Inflammatory macrophage treated with lipopolysaccharide for 1 hour (primary cell): ENCODE measurements around the gene CLN6.
"Not testable (repeated sequence)": the region's sequence is repeated elsewhere in the genome, so short reads cannot be mapped to it uniquely, and the experiment has no call there.

Experiments
- DNase-seq, 2 donors: peaks; one replicate each; pipeline ENCODE4 v3.0.0-alpha.2; 2020 to 2022

Gene CLN6

DNA sequence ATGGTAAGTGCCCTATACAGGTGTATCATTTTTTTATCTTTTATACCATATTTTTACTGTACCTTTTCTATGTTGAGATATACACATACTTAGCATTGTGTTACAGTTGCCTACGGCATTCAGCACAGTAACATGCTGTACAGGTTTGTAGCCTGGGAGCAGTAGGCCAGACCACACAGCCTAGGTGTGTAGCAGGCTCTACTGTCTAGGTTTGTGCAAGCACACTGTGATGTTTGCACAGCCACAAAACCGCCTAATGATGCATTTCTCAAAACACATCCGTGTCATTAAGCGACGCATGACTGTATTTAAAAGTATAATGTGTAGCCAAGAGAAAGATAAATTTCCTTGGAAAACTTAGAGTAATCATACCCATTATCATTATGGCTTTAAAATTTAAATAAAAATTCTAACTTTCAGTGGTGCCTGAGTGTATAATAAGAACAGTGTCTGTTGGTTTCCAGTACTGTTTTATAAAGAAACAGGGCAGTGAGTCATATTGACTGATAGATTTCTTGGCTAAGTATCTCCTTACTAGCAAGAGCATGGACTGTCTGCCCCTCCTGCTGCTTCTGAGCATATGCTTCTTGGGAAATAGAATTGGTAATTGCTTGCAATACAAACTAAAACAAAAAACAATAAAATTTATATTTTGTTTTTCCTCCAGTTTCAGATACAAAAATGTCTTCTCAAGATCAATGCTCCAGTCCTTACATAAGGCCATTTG lies 42.7 kb downstream of the CLN6 start:
- no peak for DNase-seq

GRCh38 chr15:68184616-68185480 lies 44.7 kb downstream of the CLN6 start:
- peak; percentile 76 to 87 for DNase-seq

DNA sequence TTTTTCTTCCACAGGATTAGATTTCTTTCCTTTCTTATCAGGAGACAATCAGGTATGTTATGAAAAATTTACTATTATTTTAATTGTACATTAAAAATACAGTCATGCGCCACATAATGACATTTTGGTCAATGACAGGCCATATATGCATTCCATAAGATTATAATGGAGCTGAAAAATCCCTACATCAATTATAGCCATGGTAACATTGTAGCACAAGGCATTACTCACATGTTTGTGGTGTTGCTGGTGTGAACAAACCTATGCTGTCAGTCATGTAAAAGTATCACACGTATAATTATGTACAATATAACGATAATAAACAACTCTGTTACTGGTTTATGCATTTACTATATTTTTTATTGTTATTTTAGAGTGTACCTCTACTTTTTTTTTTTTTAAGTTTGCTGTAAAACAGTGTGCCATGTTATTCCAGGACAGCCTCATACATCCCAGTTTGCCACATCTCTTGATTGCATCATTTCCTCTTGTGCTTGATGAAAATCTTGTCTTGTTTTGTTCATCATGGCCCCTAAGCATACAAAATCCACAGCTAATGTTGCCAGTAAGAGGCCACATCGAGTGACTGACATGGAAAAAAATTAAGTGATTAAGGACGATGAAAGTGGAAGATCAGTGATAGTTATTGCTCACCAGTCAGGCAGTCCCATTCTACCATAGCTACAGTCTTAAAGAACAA lies 45.8 kb downstream of the CLN6 start:
- no peak for DNase-seq

- no peak for DNase-seq
Observed at GRCh38 chr15:68177742-68178141, 51.8 kb downstream of the CLN6 start.

- DNase-seq = no peak
Observed at GRCh38 chr15:68176601-68177000, 52.9 kb downstream of the CLN6 start.

- peak; percentile 49 to 56 for DNase-seq
Observed at GRCh38 chr15:68175526-68175925, 54.0 kb downstream of the CLN6 start.

DNA sequence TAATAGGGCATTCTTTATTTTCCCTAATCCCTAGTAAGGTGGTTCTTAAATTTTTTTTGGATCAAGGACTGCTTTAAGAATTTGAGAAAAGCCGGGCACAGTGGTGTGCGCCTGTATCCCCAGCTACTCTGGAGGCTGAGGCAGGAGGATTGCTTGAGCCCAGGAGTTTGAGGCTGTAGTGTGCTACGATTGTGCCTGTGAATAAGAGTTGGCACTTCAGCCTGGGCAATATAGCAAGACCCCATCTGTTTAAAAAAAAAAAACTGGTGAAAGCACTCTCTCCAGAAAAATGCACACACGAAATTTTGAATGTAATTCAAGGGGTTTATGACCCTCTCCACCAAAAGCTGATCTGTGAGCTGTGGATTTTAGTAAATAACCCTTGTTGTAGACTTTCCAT lies 56.4 kb downstream of the CLN6 start:
- no peak for DNase-seq

GRCh38 chr15:68172037-68172436 lies 57.5 kb downstream of the CLN6 start:
- DNase-seq = not testable (repeated sequence)

DNA sequence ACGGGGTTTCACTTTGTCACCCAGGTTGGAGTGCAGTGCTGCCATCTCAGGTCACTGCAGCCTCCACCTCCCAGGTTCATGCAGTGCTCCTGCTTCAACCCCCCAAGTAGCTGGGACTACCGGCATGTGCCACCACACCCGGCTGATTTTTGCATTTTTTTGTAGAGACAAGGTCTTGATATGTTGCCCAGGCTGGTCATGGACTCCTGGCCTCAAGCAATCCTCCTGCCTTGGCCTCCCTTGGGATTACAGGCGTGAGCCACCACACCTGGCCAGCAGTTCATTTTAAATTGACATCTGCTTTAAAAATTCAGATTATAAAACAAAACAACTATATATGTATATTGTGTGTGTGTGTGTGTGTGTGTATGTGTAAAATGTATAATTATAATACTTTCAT lies 62.7 kb downstream of the CLN6 start:
- no peak for DNase-seq

- peak; percentile 57 to 64 for DNase-seq
Observed at GRCh38 chr15:68163191-68163590, 66.3 kb downstream of the CLN6 start.

DNA sequence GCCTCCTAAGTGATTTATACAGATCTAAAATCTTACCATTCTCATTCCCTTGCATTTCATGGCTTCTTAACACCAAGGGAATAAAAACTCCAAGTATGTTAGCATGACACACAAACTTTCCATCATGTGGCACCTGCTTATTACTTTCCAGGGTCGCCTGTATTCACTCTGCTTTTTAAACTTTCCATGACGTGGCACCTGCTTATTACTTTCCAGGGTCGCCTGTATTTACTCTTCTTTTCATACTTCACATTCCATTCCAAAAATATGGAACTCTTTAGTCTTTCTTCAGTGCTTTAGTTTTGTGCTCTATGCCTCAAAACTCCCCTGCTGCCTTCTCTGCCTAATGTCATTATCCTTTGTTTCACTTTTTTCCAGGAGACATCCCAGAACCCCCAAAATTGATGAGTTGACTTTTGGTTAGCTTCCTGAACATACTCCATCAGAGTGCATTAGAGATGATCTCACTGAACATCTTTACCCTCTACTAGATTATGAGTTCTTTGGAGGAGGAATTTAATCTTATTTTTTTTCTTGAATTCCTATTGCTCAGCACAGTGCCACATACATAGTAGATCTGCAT lies 71.4 kb downstream of the CLN6 start:
- no peak for DNase-seq

- no peak for DNase-seq
Observed at GRCh38 chr15:68157074-68157473, 72.5 kb downstream of the CLN6 start.
